ENCODE measurements around the gene AOPEP.

The AOPEP gene

DNA sequence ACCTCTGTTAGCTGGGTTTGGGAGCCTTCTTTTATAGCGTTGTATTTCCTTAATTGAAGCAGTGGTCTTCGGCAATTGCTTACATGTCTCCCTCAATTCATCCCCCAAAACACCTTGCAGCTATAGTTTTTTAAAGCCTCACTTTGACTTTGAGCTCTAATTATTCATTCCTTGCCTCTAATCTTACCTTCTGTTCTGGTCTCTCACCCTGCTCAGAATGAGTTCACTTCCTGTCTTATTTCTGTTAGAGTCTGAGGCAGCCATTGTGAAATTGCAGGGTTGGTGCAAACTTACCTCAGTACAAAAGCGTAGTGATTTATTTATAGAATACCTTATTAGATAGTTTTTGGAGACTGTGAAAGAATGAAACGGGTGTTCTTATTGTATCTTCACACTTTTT is 35.0 kb downstream of the AOPEP start:
- DNase-seq, result peak in 2 of 4 experiments; percentile 24 to 25

DNA sequence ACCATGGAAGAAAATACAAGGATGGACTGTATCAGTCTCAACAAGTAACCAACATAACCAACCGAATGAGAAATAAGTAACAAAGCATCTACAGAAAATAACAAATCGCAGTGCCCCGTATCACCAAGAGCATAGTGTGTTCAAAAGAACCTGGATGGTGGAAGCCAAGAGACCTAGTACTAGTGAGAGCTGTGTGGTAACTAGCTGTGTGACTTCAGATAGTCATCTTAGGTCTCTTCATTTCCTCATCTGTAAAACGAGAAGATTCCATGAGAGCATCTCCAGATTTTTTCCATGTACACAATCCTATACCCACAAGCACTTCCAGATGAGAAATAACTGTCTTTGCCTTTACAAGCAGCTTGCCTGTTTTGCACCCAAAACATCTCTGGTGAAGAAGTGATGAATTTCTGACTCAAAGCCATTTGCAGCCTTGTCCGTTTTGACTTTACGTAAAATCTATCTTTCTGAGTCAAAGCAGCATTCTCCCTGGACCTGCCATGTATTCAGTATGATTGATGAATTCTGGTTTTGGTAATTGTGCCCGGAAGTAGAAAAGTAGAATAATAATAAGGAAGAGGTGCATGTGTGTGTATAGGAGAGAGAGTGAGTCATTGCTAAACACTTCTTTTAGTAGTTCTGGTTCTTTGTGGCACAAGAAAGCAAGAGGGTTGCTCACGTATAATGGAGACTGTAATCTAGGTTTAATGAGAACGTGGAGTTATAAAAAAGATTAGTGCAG is 41.0 kb downstream of the AOPEP start:
- no peak for DNase-seq

GRCh38 chr9:94768766-94769165 is 42.3 kb downstream of the AOPEP start:
- no peak for DNase-seq

DNA sequence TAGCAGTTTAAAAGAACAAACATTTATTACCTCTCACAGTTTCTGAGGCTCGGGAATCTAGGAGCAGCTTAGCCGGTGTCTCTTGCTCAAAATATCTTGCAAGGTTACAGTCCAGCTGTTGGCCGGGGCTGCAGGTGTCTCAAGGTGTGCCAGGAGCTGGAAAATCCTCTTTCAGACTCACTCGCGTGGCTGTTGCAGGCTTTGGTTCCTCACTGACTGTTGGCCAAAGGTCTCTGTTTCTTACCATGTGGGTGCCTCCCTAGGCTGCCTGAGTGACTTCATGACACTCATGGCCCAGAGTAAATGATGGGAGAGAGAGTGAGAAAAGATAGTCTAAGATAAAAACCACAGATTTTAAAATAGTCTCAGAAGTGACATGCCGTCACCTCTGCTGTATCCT is 43.8 kb downstream of the AOPEP start:
- DNase-seq, result no peak

DNA sequence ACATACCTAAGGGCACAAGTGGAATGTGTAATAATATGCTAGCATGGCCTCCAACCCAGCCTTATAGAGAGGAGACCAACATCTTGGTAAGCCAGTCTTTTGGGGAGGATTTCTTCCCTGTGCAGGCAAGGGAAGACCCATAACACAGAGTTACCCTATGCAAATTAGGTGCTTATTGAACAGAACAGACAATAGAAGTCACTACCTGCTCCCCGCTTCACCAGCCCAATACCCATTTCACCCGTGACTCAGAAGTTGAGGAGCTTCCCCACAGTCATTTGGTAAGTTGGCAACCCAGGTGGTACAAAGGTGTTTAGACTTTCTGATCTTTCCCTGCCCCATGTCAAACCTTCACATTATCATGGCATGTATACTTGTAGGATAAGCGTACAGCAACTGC is 44.6 kb downstream of the AOPEP start:
- DNase-seq, result no peak

- no peak for DNase-seq
These were observed 45.6 kb downstream of the AOPEP start for GRCh38 chr9:94772144-94772543.

- no peak for DNase-seq
These were observed 46.3 kb downstream of the AOPEP start for GRCh38 chr9:94772639-94773303.

DNA sequence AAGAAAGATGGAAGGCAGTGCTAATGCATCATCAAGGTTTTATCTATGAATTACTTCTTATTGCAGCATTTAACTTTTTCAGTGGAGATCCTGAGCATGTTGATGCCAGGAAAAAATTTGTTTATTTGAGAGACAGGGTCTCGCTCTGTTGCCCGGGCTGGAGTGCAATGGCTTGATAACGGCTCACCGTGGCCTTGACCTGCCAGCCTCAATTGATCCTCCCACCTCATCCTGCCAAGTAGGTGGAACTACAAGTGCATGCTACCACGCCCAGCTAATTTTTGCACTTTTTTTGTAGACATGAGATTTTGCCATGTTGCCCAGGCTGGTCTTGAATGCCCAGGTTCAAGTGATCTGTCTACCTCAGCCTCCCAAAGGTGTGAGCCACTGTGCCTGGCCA is 47.2 kb downstream of the AOPEP start:
- DNase-seq, result no peak

DNA sequence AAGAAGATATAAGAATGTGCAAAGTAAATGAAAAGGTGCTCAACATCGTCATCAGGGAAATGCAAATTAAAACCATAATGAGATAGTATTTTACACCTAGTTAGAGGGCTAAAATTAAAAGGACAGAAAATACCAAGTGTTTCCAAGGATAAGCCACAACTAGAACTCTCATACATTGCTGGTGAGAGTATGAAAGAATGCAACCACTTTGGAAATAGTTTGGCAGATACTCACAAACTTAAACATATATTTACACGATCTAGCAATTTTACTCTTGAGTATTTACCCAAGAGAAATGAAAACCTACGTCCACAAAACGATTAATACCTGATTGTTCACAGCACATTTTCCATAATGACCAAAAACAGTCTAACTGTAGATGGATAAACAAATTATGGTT is 51.5 kb downstream of the AOPEP start:
- DNase-seq, result no peak

- no peak for DNase-seq
These were observed 52.5 kb downstream of the AOPEP start for GRCh38 chr9:94779031-94779430.

- DNase-seq, result no peak
These were observed 53.3 kb downstream of the AOPEP start for GRCh38 chr9:94779693-94780290.

GRCh38 chr9:94780516-94780950 is 54.0 kb downstream of the AOPEP start:
- peak in 1 of 4 experiments; percentile 19 for DNase-seq

DNA sequence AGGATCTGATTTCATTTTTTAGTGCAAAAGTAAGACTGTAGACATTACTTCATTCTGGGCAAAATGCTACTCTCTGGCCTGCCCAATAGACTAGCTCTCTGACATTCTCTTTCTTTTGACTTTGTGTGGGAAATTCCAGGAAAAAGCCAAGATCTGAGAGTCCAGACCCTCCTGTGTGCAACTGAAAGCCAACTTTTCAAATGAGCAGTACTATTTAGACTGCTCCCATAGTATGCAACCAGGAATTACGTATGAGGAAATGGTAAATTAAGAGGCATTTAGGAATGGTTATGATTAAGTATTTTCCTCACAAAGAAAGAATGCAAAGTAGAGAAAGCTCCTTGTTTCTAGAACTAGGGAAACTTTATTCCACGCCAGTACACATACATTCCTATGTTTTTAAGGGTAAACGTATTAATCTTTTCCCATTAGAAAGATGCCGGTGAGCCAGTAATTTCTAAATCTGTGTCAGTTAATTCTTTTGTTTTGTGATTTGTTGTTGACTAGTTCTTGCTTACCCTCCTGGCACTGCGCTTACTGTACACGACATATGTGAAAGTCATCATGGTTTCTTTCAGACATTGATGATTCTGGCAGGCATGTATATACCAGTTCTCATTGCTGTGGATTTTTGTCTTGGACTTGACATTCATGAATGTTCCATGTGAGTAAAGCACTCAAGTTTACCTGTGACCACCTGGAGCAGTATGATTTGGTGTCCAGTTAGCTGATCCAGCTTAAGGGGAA is 56.0 kb downstream of the AOPEP start:
- no peak for DNase-seq

GRCh38 chr9:94783102-94783682 is 56.7 kb downstream of the AOPEP start:
- DNase-seq, result peak; percentile 66 to 79 (median 72)

GRCh38 chr9:94783928-94784327 is 57.4 kb downstream of the AOPEP start:
- DNase-seq, result no peak

DNA sequence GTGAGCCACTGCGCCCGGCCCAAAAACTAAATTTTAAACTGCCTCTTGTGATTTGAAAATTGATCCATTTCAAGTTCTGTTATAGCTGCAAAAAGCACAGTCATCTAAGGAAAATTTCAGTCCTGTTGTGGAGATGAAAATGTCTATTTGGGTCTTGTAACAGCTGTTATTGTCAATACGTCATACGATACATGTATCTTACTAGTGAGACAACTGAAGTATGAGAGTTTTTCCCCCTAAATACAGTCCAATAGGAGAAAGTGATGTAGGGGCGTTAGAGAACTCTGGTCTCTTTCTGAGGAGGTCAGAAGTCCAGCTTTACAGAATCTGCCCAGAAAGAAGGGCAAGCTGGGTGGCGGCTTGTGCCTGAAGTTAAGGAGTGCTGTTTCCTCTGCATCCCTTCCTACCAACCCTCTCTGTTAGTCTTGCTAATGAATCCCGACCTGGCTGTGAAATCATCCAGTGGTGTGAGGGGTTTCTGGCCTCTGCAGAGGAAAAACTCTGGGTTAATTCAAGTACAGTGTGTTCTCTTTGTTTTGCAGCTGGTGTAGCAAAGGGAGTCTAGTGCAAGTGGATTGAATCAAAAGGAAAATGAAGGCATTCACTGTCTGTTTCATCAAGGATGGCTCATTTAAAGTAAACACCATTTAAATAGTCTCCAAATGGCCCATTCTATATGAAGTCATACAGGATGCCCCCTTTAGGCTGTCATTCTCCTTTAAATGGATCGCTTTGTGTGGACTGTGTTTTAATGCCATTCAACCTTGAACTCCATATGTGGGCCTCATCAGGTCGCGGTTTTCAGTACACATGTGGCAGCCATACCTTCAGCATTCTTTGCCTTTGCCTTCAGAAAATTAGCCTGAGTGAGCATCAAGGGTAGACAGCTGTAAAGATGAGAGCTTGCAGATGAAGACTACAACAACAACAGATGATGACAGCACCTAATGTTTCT is 59.0 kb downstream of the AOPEP start:
- no peak for DNase-seq

GRCh38 chr9:94786586-94786985 is 60.1 kb downstream of the AOPEP start:
- no peak for DNase-seq

- DNase-seq, result no peak
These were observed 60.8 kb downstream of the AOPEP start for GRCh38 chr9:94787266-94787665.

- no peak for DNase-seq
These were observed 62.1 kb downstream of the AOPEP start for GRCh38 chr9:94788570-94789105.

GRCh38 chr9:94791435-94791834 is 64.9 kb downstream of the AOPEP start:
- DNase-seq, result no peak

- no peak for DNase-seq
These were observed 66.0 kb downstream of the AOPEP start for GRCh38 chr9:94792511-94792910.
